Measurements from ENCODE around the gene PSMD1.
A peak's percentile ranks its signal among the peaks of the same experiment; 100 is the strongest.

PSMD1 gene

GRCh38 chr2:231036131-231036530 lies 20.5 kb upstream of the PSMD1 start:
- DNase-seq (ENCODE audit: low spot score): no peak

- DNase-seq (ENCODE audit: low spot score): no peak
Observed at GRCh38 chr2:231036578-231037106, 20.0 kb upstream of the PSMD1 start.

GRCh38 chr2:231037202-231037730 lies 19.4 kb upstream of the PSMD1 start, which contains the start of gene C2orf72:
Gene C2orf72 (plus strand): TSS chr2:231037523. CDS start chr2:231037566, 43 bp downstream.
- DNase-seq (ENCODE audit: low spot score): no peak

- DNase-seq (ENCODE audit: low spot score): peak; percentile 37
Observed at GRCh38 chr2:231037731-231038482, 18.8 kb upstream of the PSMD1 start.

- no peak for DNase-seq (ENCODE audit: low spot score)
Observed at GRCh38 chr2:231038483-231039293, 18.0 kb upstream of the PSMD1 start.

GRCh38 chr2:231039294-231039664 lies 17.4 kb upstream of the PSMD1 start:
- DNase-seq (ENCODE audit: low spot score): no peak

GRCh38 chr2:231039821-231040364 lies 16.8 kb upstream of the PSMD1 start:
- DNase-seq (ENCODE audit: low spot score): no peak

- DNase-seq (ENCODE audit: low spot score): no peak
Observed at GRCh38 chr2:231041061-231041689, 15.5 kb upstream of the PSMD1 start.

GRCh38 chr2:231043796-231044195 lies 12.9 kb upstream of the PSMD1 start:
- no peak for DNase-seq (ENCODE audit: low spot score)

- DNase-seq (ENCODE audit: low spot score): no peak
Observed at GRCh38 chr2:231046916-231047273, 9.8 kb upstream of the PSMD1 start.

GRCh38 chr2:231047274-231047922 lies 9.3 kb upstream of the PSMD1 start:
- no peak for DNase-seq (ENCODE audit: low spot score)

GRCh38 chr2:231047923-231048915 lies 8.4 kb upstream of the PSMD1 start:
- no peak for DNase-seq (ENCODE audit: low spot score)

GRCh38 chr2:231049286-231050017 lies 7.2 kb upstream of the PSMD1 start:
- no peak for DNase-seq (ENCODE audit: low spot score)

GRCh38 chr2:231050018-231050901 lies 6.4 kb upstream of the PSMD1 start:
- no peak for DNase-seq (ENCODE audit: low spot score)

GRCh38 chr2:231051116-231051515 lies 5.6 kb upstream of the PSMD1 start:
- no peak for DNase-seq (ENCODE audit: low spot score)

GRCh38 chr2:231052494-231053451 lies 3.9 kb upstream of the PSMD1 start:
- DNase-seq (ENCODE audit: low spot score): peak; percentile 89

GRCh38 chr2:231053846-231054245 lies 2.8 kb upstream of the PSMD1 start:
- DNase-seq (ENCODE audit: low spot score): no peak
